ENCODE results near the gene VAV3. TPM values are rescaled to one million over a fixed set of nuclear protein-coding genes. Genes with fewer than 3 reads are reported as not detected.

The VAV3 gene
- total RNA-seq, 1 donor from 2014 or later, result 11.3 TPM

DNA sequence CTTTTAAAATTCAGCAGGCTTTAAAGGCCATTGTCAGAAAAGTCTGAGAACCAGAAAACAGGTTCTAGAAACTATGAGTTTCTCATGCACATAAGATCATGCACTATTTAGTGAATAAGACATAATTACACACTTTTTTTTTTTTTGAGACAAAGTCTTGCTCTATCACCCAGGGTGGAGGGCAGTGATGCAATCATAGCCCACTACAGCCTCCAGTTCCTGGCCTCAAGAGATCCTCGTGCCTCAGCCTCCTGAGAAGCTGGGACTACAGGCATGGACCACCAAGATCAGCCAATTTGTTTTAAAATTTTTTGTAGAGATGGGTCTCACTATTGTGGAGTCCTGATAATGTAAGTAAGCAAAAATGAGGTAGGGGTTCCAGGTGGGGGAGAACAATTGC is 134.9 kb downstream of the VAV3 start:
- Histone ChIP-seq H3K4me1 (peaks cover 13% of the 10 kb centered on the region), H3K36me3 (no peaks in the 10 kb centered on the region), H3K27me3 (ENCODE audit: low read depth) (no peaks in the 10 kb centered on the region), H3K4me3 (no peak overlapping the region), H3K9me3 (no peaks in the 10 kb centered on the region), H3K27ac (no peak overlapping the region)
- intact Hi-C loops (cut with DNase I), result no loop called here
- TF ChIP-seq, protein P1, sequence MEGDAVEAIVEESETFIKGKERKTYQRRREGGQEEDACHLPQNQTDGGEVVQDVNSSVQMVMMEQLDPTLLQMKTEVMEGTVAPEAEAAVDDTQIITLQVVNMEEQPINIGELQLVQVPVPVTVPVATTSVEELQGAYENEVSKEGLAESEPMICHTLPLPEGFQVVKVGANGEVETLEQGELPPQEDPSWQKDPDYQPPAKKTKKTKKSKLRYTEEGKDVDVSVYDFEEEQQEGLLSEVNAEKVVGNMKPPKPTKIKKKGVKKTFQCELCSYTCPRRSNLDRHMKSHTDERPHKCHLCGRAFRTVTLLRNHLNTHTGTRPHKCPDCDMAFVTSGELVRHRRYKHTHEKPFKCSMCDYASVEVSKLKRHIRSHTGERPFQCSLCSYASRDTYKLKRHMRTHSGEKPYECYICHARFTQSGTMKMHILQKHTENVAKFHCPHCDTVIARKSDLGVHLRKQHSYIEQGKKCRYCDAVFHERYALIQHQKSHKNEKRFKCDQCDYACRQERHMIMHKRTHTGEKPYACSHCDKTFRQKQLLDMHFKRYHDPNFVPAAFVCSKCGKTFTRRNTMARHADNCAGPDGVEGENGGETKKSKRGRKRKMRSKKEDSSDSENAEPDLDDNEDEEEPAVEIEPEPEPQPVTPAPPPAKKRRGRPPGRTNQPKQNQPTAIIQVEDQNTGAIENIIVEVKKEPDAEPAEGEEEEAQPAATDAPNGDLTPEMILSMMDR (IDR thresholded peaks at IDR 0.05), result no peak
- no peak for ATAC-seq
- DNase-seq, result no peak

DNA sequence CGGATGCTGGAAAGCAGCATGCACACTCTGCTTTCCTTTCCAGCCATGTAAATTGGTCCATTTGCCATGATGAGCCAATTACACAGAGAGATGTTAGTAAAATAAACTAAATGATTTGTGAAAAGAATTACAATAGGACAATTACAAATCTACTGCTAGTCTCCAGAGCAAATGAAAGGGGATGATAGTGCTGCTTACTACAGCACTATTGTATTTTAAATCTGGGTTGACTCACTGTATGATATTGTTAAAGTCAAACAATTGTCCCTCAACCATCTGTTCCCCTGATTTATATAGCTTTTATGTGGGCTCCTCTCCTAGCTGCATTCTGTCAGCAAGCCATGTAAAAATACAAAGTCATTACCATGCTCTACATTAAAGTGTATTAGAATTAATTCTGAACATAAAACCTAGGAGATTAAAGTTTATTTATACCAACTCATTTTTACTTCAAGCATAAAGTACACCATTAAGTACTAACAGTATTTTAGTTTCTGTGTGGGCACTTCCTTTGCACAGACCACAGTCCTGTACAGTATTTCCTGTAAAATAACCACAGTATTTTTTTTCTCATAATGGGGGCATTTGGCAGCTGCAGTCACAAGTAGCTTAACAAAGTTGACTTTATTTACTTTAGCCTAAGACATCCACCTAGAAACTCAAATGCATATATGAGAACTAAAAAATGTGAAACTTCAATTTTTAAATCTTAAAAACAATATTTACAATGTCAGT is 135.8 kb downstream of the VAV3 start:
- H3K27me3 ChIP-seq (ENCODE audit: low read depth), result no peaks in the 10 kb centered on the region
- ATAC-seq (peak; percentile 40 to 43), DNase-seq (no peak)
- intact Hi-C loops (cut with DNase I), result no loop called here
- H3K4me1 ChIP-seq, result peaks cover 13% of the 10 kb centered on the region
- TF ChIP-seq, protein P1 (IDR thresholded peaks at IDR 0.05), result no peak
- H3K9me3 ChIP-seq, result no peaks in the 10 kb centered on the region
- no peak overlapping the region for H3K4me3 ChIP-seq
- H3K36me3 ChIP-seq, result no peaks in the 10 kb centered on the region
- H3K27ac ChIP-seq, result no peak overlapping the region

DNA sequence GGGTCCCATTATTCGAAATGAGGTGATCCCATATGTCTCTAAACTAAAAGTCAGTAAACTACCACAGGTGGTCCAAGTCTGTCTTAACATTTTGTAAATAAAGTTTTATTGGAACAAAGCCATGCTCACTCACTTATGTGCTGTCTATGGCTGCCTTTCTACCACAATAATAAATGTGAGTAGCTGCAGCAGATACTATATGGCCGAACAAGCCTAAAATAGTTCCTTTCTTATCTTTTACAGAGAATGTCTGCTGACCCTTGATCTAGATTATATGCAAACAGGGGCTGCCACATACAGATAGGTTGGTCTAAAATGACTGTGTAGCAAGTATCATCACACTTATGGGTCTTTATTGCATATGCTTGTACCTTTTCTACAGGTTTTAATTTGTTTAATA is 140.0 kb downstream of the VAV3 start:
- TF ChIP-seq, protein P1 (IDR thresholded peaks at IDR 0.05), result no peak
- intact Hi-C loops (cut with DNase I), result no loop called here
- no peak overlapping the region for H3K27ac ChIP-seq
- H3K4me3 ChIP-seq, result no peak overlapping the region
- no peaks in the 10 kb centered on the region for H3K36me3 ChIP-seq
- peaks cover 8% of the 10 kb centered on the region for H3K9me3 ChIP-seq
- H3K27me3 ChIP-seq (ENCODE audit: low read depth), result no peaks in the 10 kb centered on the region
- ATAC-seq, result no peak
- peaks cover 13% of the 10 kb centered on the region for H3K4me1 ChIP-seq
- no peak for DNase-seq

DNA sequence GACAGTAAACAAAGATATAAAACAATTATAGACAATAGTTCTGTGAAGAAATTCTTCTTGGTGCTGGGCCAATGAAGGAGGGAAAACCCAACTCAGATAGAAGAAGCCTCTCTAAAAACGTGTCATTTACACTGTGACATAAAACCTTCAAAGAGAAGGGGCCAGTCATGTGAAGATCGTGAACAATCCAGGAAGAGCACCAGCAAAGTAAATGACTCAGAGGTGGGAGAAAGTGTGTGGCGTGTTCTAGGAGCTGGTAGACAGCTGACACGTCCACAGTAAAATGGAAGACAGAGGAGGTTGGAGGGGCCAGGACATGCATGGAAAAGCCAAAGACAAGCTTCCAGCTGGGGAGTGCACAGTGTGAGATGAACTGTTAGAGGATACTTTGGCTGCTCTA is 143.6 kb downstream of the VAV3 start:
- ATAC-seq (no peak), DNase-seq (no peak)
- Histone ChIP-seq H3K36me3 (no peaks in the 10 kb centered on the region), H3K27me3 (ENCODE audit: low read depth) (no peaks in the 10 kb centered on the region), H3K4me3 (no peak overlapping the region), H3K9me3 (peaks cover 8% of the 10 kb centered on the region), H3K27ac (no peak overlapping the region), H3K4me1 (no peaks in the 10 kb centered on the region)
- TF ChIP-seq, protein P1 (IDR thresholded peaks at IDR 0.05), result no peak
- intact Hi-C loops (cut with DNase I), result no loop called here

DNA sequence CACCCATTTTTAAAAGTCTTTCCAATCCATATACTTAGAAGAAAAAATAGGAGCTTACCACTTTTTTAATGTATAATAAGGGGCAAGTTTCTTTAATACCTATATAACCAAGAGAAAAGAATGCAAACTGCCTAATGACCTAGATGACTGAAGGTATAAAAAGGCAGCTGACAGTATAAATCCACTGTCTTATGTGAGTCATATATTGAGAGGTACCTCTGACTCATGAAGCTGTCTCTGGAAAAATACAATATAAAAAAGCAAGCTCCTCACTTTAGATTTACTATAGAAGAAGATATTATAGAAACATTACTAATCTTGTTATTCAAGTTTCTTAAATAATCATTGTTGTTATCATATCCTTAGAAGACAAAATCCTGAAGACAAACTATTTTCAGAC is 144.2 kb downstream of the VAV3 start:
- Histone ChIP-seq H3K4me1 (no peaks in the 10 kb centered on the region), H3K36me3 (no peaks in the 10 kb centered on the region), H3K27ac (no peak overlapping the region), H3K4me3 (no peak overlapping the region), H3K27me3 (ENCODE audit: low read depth) (no peaks in the 10 kb centered on the region), H3K9me3 (peaks cover 8% of the 10 kb centered on the region)
- ATAC-seq (no peak), DNase-seq (no peak)
- intact Hi-C loops (cut with DNase I), result no loop called here
- TF ChIP-seq, protein P1 (IDR thresholded peaks at IDR 0.05), result no peak
